ENCODE measurements around the gene ADAM19. TPM values are rescaled to one million over a fixed set of nuclear protein-coding genes. Genes with fewer than 3 reads are reported as not detected.
"Not testable (repeated sequence)": the region's sequence is repeated elsewhere in the genome, so short reads cannot be mapped to it uniquely, and the experiment has no call there.

The ADAM19 gene
- total RNA-seq, 1 donor from 2014 or later = 97.1 TPM

- intact Hi-C loops (cut with DNase I) = no loop called here
- no peak for DNase-seq (ENCODE audit: low spot score)
Measured at GRCh38 chr5:157456301-157456700, 119.3 kb downstream of the ADAM19 start.

- DNase-seq (ENCODE audit: low spot score) = no peak
- intact Hi-C loops (cut with DNase I) = no loop called here
Measured at GRCh38 chr5:157455057-157455456, 120.5 kb downstream of the ADAM19 start.

- intact Hi-C loops (cut with DNase I) = no loop called here
- no peak for DNase-seq (ENCODE audit: low spot score)
Measured at GRCh38 chr5:157454273-157454672, 121.3 kb downstream of the ADAM19 start.

- intact Hi-C loops (cut with DNase I) = no loop called here
- no peak for DNase-seq (ENCODE audit: low spot score)
Measured at GRCh38 chr5:157451806-157452205, 123.8 kb downstream of the ADAM19 start.

GRCh38 chr5:157450024-157450423, 125.6 kb downstream of the ADAM19 start:
- intact Hi-C loops (cut with DNase I) = no loop called here
- DNase-seq (ENCODE audit: low spot score) = no peak

GRCh38 chr5:157449011-157449723, 126.4 kb downstream of the ADAM19 start:
- no peak for DNase-seq (ENCODE audit: low spot score)
- intact Hi-C loops (cut with DNase I) = no loop called here

- intact Hi-C loops (cut with DNase I) = no loop called here
- no peak for DNase-seq (ENCODE audit: low spot score)
Measured at GRCh38 chr5:157447201-157447637, 128.4 kb downstream of the ADAM19 start.

- intact Hi-C loops (cut with DNase I) = no loop called here
- no peak for DNase-seq (ENCODE audit: low spot score)
Measured at GRCh38 chr5:157446412-157446935, 129.1 kb downstream of the ADAM19 start.

- no peak for DNase-seq (ENCODE audit: low spot score)
- intact Hi-C loops (cut with DNase I) = no loop called here
Measured at GRCh38 chr5:157445745-157446411, 129.7 kb downstream of the ADAM19 start.

- DNase-seq (ENCODE audit: low spot score) = no peak
- intact Hi-C loops (cut with DNase I) = no loop called here
Measured at GRCh38 chr5:157444224-157444623, 131.4 kb downstream of the ADAM19 start.

- intact Hi-C loops (cut with DNase I) = no loop called here
- no peak for DNase-seq (ENCODE audit: low spot score)
Measured at GRCh38 chr5:157443041-157443549, 132.5 kb downstream of the ADAM19 start.

- intact Hi-C loops (cut with DNase I) = loop anchor here (5.0 kb wide), 1 partner anchor 43 kb away; no protein-coding TSS in a partner anchor
- no peak for DNase-seq (ENCODE audit: low spot score)
Measured at GRCh38 chr5:157434096-157434495, 141.5 kb downstream of the ADAM19 start.

- DNase-seq (ENCODE audit: low spot score) = no peak
- intact Hi-C loops (cut with DNase I) = loop anchor here (2.0 to 5.0 kb wide), 2 partner anchors 46 to 285 kb away; no protein-coding TSS in a partner anchor
Measured at GRCh38 chr5:157431544-157432200, 143.9 kb downstream of the ADAM19 start.

GRCh38 chr5:157429920-157430319, 145.7 kb downstream of the ADAM19 start:
- not testable (repeated sequence) for DNase-seq (ENCODE audit: low spot score)
- intact Hi-C loops (cut with DNase I) = loop anchor here (2.0 to 5.0 kb wide), 2 partner anchors 47 to 287 kb away; no protein-coding TSS in a partner anchor

Other genes with a start within 250 kb of the ADAM19 start
- gene NIPAL4, start 115.6 kb downstream of the ADAM19 start, total RNA-seq = 0.30 TPM
- 0.13 TPM for gene SOX30, start 76.7 kb upstream of the ADAM19 start, total RNA-seq
- gene C5orf52, start 95.8 kb upstream of the ADAM19 start, total RNA-seq = not detected
- 6.2 TPM for gene THG1L, start 155.6 kb upstream of the ADAM19 start, total RNA-seq
- 1.5 TPM for gene LSM11, start 167.9 kb upstream of the ADAM19 start, total RNA-seq

Measured in cardiac septum (tissue), 1 donor.